Loucy (cell line): ENCODE data around the gene HCN2.

Source experiments
- H2AFZ ChIP-seq: fragments of 200-600 bp; sonication (generic); 2 replicates; pipeline ENCODE4 v1.6.0; 2016; ENCODE audit warnings: antibody characterized with exemption, mild to moderate bottlenecking, low read length, moderate library complexity
- H3F3A ChIP-seq: fragments of 200-600 bp; 2 replicates; pipeline ENCODE4 v1.6.0; 2016; ENCODE audit warnings: antibody characterized with exemption, low read depth, mild to moderate bottlenecking
- H3K27me3 ChIP-seq: fragments of 200-600 bp; sonication (generic); 2 replicates; pipeline ENCODE4 v1.6.1; 2014; ENCODE audit warnings: low read length, mild to moderate bottlenecking; ENCODE audit not compliant: insufficient read depth, poor library complexity, severe bottlenecking
- H3K36me3 ChIP-seq: fragments of 200-600 bp; sonication (generic); 2 replicates; pipeline ENCODE4 v1.6.1; 2016; ENCODE audit warnings: low read length; ENCODE audit not compliant: insufficient read depth
- H3K4me1 ChIP-seq: fragments of 200-600 bp; sonication (generic); 2 replicates; pipeline ENCODE4 v1.5.1; 2014; ENCODE audit warnings: low read length, mild to moderate bottlenecking; ENCODE audit not compliant: insufficient read depth, poor library complexity, severe bottlenecking
- H3K4me2 ChIP-seq: fragments of 200-600 bp; sonication (generic); 2 replicates; pipeline ENCODE4 v1.6.0; 2014; ENCODE audit warnings: antibody characterized with exemption, low read length, low read depth, mild to moderate bottlenecking; ENCODE audit not compliant: poor library complexity, severe bottlenecking
- H3K4me3 ChIP-seq: fragments of 200-600 bp; sonication (generic); 2 replicates; pipeline ENCODE4 v1.5.1; 2014; ENCODE audit warnings: low read length, mild to moderate bottlenecking, mixed read lengths; ENCODE audit not compliant: poor library complexity, severe bottlenecking
- H3K79me2 ChIP-seq: fragments of 200-600 bp; sonication (generic); 2 replicates; pipeline ENCODE4 v1.6.1; 2014; ENCODE audit warnings: low read length; ENCODE audit not compliant: insufficient read depth
- H3K9ac ChIP-seq: fragments of 200-600 bp; sonication (generic); 2 replicates; pipeline ENCODE4 v1.6.0; 2014; ENCODE audit warnings: mild to moderate bottlenecking, low read depth, low read length, moderate library complexity; ENCODE audit not compliant: poor library complexity, severe bottlenecking
- H3K9me2 ChIP-seq: fragments of 200-600 bp; sonication (generic); replicated peaks from 2 replicates; pipeline ENCODE4 v1.6.1; 2016; ENCODE audit warnings: low read depth, low read length, mixed read lengths
- H3K9me3 ChIP-seq: fragments of 200-600 bp; sonication (generic); 2 replicates; pipeline ENCODE4 v1.6.1; 2014; ENCODE audit warnings: mild to moderate bottlenecking, antibody characterized with exemption, low read length, low read depth; ENCODE audit not compliant: insufficient read depth
- H4K20me1 ChIP-seq: fragments of 200-600 bp; sonication (generic); 2 replicates; pipeline ENCODE4 v1.6.0; 2014; ENCODE audit warnings: antibody characterized with exemption, low read length, mild to moderate bottlenecking; ENCODE audit not compliant: insufficient read depth, poor library complexity, severe bottlenecking
- CTCF ChIP-seq: fragments of 200-600 bp; sonication (generic); conservative IDR thresholded peaks from 2 replicates; pipeline ENCODE4 v1.5.1; 2014; ENCODE audit warnings: mild to moderate bottlenecking, antibody characterized with exemption, low read length
- EZH2phosphoT487 ChIP-seq: fragments of 200-600 bp; IDR thresholded peaks from 2 replicates; pipeline ENCODE4 v1.6.1; 2018; ENCODE audit warnings: antibody characterized with exemption, mild to moderate bottlenecking, moderate library complexity, borderline replicate concordance

The HCN2 gene

GRCh38 chr19:651114-651818 is 61.6 kb downstream of the HCN2 start:
- H4K20me1 ChIP-seq = peaks cover 49% of the 10 kb centered on the region
- H3K4me2 ChIP-seq = no peak overlapping the region
- H3K36me3 ChIP-seq = peaks cover 65% of the 10 kb centered on the region; the same call in 1 of the 2 replicates
- H2AFZ ChIP-seq = no peak overlapping the region
- peaks cover 46% of the 10 kb centered on the region for H3K79me2 ChIP-seq
- TF ChIP-seq EZH2phosphoT487 (no peak), CTCF (no peak)
- H3K9me3 ChIP-seq = no peaks in the 10 kb centered on the region
- no peak overlapping the region for H3K4me3 ChIP-seq
- H3K9me2 ChIP-seq = no peaks in the 10 kb centered on the region
- H3K9ac ChIP-seq = no peak overlapping the region
- H3K27me3 ChIP-seq = no peaks in the 10 kb centered on the region
- H3K4me1 ChIP-seq = no peaks in the 10 kb centered on the region
- H3F3A ChIP-seq = no peaks in the 10 kb centered on the region

- H3K36me3 ChIP-seq = peaks cover 58% of the 10 kb centered on the region; the same call in 1 of the 2 replicates
- no peak overlapping the region for H2AFZ ChIP-seq
- no peaks in the 10 kb centered on the region for H3K9me2 ChIP-seq
- H3K4me3 ChIP-seq = no peak overlapping the region
- no peak overlapping the region for H3K4me2 ChIP-seq
- H3K4me1 ChIP-seq = no peaks in the 10 kb centered on the region
- peaks cover 53% of the 10 kb centered on the region for H3K79me2 ChIP-seq
- TF ChIP-seq CTCF (no peak), EZH2phosphoT487 (no peak)
- H3K9ac ChIP-seq = no peak overlapping the region
- H3K27me3 ChIP-seq = no peaks in the 10 kb centered on the region
- H3K9me3 ChIP-seq = no peaks in the 10 kb centered on the region
- H4K20me1 ChIP-seq = peaks cover 54% of the 10 kb centered on the region
- H3F3A ChIP-seq = no peaks in the 10 kb centered on the region
Observed at GRCh38 chr19:651991-652390, 62.3 kb downstream of the HCN2 start.

GRCh38 chr19:652467-653389 is 63.0 kb downstream of the HCN2 start:
- H3K9me3 ChIP-seq = no peaks in the 10 kb centered on the region
- H3K27me3 ChIP-seq = no peaks in the 10 kb centered on the region
- H3K4me2 ChIP-seq = no peak overlapping the region
- no peaks in the 10 kb centered on the region for H3K9me2 ChIP-seq
- peaks cover 52% of the 10 kb centered on the region; the same call in 1 of the 2 replicates for H3K36me3 ChIP-seq
- H3F3A ChIP-seq = no peaks in the 10 kb centered on the region
- no peak overlapping the region for H2AFZ ChIP-seq
- peaks cover 57% of the 10 kb centered on the region for H4K20me1 ChIP-seq
- H3K4me1 ChIP-seq = no peaks in the 10 kb centered on the region
- no peak overlapping the region for H3K9ac ChIP-seq
- no peak overlapping the region for H3K4me3 ChIP-seq
- H3K79me2 ChIP-seq = peaks cover 60% of the 10 kb centered on the region
- TF ChIP-seq EZH2phosphoT487 (no peak), CTCF (no peak)
